HG03159 (cell line): Measurements from ENCODE around the gene TMEM273.

ENCODE experiments used
- ATAC-seq: cut with Tn5 transposase; IDR thresholded peaks from one replicate; pipeline ENCODE4 v1.9.1; 2021; ENCODE audit warnings: mild to moderate bottlenecking, moderate library complexity; ENCODE audit not compliant: unreplicated experiment

TMEM273 gene

DNA sequence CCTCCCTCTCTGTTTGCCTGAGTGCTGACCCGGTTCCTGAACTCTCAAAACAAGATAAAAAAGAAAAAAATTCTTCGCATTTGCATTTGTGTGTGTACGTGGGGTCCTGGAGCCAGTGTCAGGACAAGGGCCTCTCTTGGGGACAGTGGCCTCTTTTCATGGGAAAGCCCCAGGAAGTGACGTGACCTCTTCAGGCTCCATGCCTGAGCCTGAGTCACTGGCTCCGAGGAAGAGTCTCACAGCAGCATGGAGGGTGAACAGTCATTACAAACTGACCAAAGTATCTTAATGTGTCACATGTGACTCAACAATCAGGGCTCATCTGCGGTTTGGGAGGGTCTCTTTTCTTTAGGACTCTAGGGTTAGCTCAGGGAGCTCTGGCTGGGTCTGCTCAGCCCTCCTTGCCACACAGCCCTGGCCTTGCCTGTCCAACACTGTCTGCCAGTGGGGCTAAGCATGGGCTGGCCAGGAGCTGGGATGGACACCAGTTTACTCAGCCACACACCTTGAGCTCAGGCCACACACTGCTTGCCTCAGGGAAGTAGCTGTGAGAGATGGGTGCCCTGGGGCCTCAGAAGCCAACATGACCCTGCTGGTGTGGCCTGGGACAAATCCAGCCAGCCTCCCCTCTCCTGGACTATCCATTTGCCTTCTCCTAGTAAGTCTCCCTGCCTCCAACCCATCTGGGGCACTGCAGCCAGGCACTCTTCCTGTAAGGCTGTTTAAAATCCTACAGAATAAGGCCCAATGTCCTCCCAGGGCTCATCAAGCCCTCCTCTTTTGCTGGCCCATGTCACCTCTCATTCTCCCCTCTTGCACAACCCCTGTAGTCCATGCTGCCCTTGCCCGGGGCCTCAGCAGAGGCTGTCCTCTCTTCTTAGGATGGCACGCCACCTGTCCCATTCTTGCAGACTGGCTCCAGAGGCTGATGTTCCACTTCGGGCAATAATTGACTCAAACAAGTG, 10.5 kb downstream of the TMEM273 start:
- peak; percentile 81 for ATAC-seq

DNA sequence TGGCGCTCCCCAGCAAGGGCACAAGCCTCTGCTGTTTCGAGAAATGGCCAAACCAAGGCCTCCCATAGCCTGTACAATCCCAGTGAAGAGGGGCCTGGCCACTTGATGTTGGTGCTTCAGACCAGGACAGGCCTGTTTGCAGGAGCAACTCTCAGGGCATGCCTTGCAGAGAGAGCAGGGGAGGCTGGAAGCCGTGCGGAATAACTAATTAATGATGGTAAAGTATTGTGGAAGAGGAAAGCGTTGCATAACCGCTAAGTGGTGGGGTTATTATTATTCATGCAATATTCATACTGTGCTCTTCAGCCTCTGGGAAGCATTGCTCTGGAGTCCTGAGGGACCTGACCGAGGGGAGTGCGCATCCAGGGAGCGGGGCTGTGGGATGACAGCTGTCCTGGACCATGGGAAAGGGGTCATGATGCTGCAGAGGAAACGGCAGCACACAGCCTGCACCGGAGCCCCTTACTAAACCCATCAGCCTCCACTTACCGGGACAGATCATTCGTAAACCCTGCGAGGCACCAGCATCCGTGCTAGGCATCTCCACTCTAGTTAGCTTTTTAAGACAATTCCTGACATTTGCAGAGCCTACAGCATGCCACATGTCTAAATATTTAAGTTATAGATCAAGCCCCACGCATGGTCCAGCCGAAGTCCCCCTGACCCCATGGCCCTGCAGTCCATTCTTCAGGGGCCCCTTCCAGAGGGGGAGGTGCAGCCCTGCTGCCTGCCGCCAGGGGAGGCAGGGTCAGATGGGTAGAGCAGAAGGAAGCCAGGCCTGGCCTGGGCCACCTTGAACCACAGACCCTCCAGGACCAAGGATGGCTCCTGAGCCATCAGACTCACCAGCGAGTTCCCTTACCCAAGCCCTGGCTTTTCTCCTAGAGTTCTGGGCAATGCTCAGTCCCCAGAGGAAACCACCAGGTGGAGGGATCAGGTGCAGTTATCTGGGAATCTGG, 11.6 kb downstream of the TMEM273 start:
- peak; percentile 3 for ATAC-seq

DNA sequence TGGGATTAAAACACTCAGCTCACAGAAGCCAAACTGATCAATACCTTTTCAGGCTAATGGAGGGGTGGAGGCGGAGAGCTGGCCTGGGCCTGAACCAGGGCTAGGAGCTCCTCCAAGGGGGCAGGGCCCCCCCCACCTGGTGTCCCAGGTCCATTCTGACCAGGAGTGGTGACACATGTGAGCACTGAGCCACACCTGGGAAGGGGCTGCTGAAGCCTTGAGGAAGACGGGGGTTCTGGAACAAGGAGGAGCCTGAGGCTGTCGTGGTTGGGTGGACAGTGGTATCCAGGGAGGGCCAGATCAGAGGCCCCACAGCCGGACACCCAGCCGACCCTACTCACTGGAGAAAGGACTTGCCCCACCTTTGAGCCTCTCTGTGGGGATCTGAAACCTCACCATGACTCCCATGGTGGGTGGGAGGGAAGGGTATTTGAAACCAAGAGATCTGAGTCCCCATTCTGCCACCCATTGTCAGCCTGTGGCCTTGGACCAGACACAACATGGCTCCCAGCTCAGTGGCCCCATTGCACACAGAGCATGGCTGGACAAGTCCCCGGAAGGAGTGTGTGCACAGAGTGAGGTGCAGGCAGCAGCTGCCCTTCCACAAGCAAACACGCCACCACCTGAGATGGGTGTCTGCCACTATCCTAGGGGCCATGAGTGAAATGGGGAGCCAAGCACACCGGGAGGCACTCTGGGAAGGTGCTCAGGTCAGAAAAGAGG, 12.4 kb downstream of the TMEM273 start:
- no peak for ATAC-seq

DNA sequence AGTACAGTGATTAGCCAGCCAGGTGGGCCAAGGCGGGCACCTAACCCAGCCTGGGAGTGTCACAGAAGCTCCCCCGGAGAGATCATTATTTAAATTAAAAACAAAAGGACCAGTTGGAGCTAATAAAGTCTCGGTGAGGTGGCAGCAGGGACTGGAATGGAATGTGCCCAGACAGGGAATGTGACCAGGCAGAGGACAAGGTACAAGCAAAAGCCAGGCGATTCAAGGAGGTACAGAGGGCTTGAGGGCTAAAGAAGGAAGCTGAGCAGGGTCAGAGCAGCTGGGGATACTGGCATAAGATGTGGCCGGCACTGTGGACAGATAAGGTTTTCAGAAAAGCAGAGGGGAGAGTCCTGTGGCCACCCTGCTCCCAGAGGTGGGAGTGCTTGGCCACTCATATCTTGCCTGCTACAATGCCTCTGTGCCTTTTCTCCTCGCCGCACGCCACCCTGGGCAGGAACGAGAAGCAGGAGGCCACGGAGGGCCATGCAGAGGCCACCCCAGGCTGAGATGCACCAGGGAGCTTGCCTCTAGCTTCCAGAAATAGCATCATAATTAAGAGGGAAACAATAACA, 13.2 kb downstream of the TMEM273 start:
- no peak for ATAC-seq

DNA sequence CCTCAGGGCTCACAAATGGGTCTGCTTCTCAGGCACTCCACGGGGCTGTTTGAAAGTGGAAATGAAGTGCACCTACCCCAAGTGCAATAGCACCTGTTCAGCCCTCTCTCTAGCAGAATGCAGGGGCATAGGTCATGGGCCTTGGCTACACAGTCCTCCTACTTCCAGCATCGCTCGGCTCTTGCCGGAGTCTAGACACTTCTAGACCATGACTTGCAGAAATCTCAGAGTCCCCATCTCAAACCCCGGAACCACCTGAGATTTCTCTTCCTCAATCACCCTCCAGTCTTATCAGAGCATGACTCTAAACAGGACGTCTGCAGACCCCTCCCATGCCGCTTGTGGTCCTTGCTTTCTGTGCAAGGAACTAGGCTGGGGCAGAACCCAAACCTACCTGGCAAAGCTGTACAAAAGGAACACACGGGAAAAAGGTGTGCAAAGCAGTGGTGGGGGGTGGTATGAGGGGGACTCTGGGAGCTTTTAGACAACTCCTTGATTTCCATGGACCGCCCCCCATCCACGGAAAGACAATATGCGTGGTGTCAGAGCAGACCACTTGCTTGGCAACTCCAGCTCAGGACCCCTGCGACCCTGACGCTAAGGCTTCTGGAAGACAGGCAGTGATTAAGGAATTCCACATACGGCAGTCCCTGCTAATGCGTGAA, 13.8 kb downstream of the TMEM273 start:
- ATAC-seq = no peak

DNA sequence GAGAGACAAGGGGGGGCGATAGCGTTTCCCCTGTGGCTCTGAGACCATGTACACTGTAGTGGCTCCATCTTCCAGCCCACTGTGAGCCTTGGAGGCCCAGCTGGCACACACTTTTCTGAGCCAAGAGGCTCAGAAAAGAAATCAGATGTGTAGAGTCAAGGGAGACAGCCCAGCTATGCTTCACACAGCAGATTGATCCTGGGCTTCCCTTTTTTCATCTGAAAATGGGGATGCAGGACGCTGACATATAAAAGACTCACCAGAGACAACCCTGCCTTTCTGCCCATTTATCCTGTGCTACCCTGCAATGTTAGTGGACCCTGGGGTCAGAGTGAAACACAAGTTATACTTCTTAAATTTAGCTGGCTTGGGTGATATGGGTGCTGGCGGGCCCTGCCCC, 14.3 kb downstream of the TMEM273 start:
- ATAC-seq = no peak

DNA sequence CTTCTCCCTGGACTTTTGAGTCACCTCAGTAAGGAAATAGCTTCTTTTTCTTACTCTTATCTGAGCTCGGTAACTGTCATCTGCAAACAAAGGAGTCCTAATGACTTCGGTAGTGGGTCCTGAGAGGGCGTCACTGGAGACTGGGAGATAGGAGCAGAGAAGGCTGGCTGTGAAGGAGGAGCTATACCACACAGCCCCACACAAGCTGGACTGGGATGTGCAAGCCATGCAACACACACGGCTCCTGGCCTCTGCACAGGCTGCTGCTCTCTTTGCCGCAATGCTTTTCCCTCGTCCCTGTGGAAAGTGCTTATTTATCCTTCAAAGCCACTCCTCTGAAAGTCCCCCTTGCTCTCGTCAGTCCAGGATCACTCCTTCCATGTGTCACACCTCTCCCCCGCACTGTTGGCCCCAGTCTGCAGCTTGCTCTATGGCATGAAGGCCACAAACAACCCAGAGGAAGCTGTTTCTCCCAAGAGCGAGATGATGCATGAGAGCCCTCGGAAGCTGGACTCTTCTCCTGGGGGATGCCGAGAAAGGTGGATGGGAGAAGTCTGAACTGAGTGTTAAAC, 14.9 kb downstream of the TMEM273 start:
- ATAC-seq = no peak

DNA sequence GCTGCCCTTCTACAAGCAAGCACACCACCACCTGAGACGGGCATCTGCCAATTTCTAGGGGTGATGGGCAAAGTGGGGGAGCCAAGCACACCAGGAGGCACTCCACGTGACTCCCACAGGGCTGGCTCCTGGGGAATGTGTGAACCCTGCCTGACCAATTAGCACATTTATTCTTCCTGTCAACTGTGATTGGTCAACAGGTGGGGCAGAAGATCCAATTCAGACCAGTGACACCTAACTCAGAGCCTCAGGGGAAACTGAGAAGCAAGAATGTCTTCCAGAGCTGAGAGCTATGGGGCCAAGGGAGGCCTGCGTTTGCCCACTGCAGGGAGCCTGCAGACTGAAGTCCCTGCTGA, 15.4 kb downstream of the TMEM273 start:
- ATAC-seq = no peak

DNA sequence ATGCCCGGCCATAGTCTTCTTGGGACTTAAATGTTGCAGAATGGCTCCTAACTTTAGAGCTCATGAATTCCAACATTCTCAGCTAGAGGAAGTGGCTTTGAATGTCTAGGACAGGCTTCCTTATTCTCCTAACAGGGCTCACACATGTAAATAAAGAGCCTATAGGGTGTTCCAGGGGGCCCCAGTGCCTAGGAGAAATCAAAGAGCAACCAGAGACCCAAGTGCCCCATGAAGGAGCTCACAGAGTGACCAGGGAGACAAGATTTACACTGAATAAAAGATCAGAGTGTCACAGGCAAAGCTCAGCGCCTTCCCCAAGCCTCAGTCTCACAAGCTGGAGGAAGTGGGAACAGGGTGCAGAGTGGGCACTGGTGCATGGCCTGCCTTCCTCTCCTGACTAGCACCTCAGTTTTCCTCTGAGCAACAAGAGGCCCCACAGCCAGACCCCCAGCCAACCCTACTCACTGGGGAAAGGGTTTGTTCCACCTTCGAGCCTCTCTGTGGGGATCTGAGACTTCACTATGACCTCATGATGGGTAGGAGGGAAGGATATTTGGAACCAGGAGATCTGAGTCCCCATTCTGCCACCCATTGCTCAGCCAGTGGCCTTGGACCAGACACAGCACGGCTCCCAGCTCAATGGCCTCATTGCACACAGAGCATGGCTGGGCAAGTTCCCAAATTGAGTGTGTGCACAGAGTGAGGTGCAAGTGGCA, 16.0 kb downstream of the TMEM273 start:
- ATAC-seq = no peak

DNA sequence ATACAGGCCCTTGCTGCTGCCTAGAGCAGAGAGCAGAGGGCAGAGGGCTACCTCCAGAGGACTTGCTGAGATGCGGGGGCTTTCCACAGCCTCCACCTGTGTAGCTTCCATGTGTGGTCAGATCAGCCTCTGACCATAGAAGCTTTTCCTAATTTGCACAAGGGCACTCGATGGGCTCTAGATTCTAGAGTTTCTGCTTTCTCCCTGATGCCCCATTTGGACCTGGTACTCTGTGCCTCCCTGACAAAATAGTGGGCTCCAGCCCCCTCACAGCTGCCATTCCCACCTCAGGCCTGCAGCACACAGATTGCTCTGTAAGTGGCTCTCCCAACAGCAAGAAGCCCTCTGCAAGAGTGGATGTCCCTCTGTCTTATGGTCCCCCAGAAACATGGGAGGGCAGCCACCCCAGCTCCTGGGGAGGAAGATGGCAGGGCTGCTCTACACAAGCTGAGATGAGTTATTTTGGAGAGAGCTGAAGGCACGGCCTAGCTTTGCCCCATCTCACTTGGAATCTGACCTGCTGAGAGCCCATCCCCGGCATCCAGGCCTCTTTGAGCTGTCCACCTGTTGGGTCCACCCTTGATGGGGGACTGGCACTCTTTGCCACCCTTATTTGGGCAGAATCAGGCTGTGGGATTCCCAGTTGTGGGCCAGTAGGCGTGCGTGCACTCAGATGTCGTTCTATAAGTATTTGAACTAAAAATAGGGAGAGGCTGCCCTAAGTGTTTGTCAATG, 16.7 kb downstream of the TMEM273 start:
- no peak for ATAC-seq

DNA sequence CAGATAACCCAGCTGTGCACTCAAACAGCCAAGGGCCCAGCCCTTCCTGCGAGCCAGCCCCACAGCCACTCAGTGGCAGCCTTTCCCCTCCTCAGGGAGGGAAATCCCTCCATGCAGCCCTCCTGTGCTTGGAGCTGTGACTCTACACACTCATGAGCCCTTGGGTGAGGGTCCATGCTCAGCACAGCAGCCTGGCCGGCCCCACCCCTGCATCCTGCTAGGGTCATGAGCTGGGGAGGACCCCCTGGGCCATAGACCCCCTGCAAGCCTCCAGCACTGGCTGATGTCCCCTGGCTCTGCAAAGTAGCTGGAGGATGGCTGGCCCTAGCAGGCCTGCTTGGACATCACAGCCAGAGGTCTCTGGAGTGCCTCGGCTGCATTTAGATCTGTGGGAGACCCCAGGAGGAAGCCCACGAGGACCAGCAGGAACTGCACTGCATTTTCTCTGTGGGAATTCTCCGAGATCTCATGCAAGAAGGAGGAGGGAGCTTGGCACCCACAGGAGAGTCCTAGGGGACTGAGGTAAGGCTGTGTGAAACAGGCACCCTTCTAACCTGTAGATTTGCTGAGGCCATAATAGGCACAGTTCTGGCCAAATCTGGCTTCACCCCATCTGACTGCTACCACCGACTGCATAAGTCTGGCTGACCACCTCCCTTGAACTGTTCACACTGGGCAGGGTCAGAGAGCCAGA, 17.4 kb downstream of the TMEM273 start:
- no peak for ATAC-seq

DNA sequence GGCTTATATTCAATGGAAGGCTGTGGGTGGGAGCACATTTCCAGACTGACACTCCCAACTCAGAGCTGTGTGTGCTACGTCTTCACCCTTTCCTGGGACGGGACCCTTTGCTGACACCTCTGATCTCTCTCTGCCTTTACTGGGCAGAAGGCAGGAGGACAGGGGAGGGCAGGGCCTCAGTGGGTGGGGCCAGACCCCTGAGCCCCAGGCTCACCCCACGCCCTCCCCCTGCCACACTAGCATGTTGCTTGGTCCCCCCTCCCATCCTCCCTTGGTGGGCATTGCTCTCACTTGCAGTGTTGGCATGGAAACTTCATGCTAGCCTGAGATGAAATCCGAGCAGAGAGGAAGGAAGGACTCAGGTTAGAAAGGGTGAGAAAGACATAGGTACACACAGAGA, 18.4 kb downstream of the TMEM273 start:
- ATAC-seq = no peak

DNA sequence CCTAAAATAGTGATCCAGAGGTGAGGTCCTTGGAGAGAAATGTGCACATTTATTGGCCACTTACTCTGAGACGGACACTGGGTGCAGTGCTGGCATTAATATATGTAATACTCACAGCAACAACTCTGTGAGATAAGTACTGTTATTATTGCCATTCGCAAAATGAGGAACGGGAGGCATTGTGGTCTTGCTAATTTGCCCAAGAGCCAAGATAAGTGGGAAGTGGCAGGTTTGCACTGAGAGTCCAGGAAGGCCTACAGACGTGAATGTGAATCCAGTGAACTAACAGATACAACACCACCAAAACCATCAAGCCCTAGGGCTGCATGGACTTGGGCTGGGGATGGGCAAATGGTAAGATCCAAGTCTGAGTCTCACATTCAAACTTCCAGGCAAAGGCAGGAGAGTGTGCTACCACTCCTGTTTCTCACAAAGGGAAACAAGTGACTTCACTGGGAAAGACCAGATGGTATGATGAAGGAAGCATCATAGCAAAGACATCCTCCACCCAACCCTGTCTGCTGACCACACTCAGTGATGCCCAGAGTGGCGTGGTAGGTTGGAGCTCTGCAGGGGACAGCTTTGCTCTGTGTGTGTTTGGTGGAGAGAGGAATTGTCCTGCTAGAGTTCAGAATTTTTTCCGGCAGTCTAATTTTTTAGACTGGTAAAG, 19.2 kb downstream of the TMEM273 start:
- ATAC-seq = no peak

DNA sequence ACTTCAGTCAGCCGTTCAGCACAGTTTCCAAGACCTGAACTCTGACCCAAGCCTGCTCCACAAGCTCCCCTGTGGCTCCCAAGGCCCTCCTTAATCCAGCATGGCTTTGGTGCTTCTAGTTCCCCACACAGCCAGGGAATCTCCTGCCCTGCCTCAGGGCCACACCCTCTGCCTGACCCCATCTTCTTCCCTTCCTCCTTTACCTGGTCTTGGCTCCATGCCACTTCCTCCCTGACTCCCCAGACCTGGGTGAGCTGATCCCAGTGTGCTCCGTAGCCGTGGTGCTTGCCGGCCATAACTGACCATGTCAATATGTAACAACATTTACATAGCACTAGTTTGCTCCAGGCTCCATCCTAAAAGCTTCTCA, 20.0 kb downstream of the TMEM273 start:
- no peak for ATAC-seq

DNA sequence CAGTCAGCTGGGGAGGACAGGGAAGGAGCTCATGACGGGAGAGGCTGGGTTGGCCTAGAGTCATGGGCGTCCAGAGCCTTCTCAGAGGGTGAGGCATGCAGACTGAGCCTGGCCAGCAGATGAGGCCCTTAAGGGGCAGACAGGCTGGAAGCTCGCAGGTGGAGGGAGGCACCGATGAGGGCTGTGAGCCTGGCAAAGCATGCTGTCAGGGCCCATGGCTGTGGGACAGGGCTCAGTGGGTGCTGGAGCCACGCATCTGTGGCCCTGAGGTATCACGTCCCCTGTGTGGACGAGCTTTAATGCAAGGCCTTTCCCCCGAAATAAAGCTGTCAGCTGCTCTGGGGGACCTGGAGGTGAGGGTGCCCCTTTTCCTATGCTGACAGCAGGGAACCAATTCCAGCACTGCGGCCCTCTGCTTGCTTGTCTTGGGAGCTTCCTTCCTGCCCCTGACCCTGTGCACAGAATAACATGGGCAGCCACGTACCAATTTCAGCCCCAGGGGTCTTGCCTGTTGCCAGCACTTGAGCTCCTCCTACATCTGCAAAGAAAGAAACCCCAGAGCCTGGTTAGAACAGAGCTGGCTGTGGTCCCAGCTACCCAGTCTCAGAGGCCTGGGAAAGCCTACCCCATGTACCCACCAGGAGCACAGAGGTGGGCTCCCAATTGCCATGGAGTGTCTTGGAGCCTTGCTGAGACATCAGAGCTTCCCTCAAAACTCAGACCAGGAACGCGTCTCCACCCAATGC, 20.6 kb downstream of the TMEM273 start:
- ATAC-seq = no peak

DNA sequence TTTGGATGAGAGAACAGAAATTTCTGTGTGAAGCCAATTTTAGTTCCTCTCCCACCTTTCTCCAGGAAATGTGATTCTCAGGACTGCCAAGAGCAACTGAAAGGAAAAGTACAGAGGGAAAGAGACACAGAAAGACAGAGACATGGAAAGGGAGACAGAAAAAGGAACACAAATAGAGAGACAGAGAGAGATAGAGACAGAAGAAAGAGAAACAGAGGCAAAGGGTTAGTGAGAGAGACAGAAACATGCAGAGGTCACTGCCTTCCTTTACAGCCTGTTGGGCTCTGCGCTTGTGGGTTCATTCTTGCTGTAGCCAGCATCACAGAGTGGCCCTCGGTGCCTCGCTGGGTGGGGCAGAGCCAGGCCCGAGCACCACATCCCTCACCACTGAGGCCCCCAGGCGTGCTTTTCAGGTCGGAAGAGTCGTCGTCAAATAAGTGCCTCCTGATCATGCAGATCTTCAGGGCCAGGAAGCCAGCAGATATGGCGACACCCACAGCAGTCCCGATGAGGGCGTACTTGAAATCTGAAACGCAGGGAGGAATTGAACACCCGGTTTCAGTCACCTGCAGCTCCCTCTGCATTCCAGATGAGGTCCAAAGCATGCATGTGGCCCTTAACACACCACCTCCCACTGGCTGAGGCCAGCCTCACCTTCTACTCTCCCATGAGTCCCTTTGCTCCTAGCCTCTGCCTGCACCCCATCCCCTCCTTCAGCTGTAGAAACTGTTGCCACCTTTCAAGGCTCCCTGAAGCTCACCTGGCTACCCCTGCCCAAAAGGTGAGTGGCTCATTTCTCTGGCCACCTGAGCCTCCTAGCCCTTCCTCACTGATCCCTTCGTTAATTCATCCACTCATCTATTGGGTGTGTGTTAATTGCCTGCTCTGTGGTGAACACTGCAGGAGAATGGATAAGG, 21.4 kb downstream of the TMEM273 start:
- ATAC-seq = no peak
